Measurements from ENCODE around the gene DYRK1A.

DNA sequence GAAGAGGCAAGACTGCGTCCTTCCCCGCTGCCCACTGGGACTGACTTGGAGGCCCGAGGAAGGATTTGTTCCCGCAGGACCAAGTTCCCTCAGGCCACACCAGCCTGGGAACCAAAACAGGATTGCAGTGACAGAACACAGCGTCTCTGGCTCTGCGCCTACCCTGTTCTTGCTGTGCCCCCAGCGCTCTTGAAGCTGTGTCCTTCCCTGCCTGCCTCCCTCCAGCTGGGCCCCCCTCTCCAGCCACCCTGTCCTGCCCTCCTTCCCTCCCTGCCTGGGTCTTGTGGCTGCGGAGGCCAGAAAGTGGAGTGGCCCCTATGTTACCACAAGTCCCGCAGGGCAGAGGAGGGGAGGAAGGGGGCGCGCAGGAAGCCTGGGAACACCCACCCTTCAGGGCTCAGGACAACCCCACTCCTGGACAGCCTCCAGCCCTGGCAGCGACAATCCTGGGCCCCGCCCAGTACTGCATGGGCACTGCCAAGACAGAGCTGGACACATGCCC, 164.9 kb downstream of the DYRK1A start:
- no peak for TF ChIP-seq EP300 (conservative IDR thresholded peaks at IDR 0.05; ENCODE audit: poor library complexity, severe bottlenecking)
- TF ChIP-seq RAD21 (conservative IDR thresholded peaks at IDR 0.05), result no peak
- TF ChIP-seq, protein P1, sequence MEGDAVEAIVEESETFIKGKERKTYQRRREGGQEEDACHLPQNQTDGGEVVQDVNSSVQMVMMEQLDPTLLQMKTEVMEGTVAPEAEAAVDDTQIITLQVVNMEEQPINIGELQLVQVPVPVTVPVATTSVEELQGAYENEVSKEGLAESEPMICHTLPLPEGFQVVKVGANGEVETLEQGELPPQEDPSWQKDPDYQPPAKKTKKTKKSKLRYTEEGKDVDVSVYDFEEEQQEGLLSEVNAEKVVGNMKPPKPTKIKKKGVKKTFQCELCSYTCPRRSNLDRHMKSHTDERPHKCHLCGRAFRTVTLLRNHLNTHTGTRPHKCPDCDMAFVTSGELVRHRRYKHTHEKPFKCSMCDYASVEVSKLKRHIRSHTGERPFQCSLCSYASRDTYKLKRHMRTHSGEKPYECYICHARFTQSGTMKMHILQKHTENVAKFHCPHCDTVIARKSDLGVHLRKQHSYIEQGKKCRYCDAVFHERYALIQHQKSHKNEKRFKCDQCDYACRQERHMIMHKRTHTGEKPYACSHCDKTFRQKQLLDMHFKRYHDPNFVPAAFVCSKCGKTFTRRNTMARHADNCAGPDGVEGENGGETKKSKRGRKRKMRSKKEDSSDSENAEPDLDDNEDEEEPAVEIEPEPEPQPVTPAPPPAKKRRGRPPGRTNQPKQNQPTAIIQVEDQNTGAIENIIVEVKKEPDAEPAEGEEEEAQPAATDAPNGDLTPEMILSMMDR (IDR thresholded peaks at IDR 0.05; ENCODE audit: poor library complexity, severe bottlenecking), result no peak
